ENCODE measurements around the gene IL31. TPM values are rescaled to one million over a fixed set of nuclear protein-coding genes. Genes with fewer than 3 reads are reported as not detected.
"Not testable (repeated sequence)": the region's sequence is repeated elsewhere in the genome, so short reads cannot be mapped to it uniquely, and the experiment has no call there.

IL31 gene
- total and polyA plus RNA-seq, 8 donors, result not detected

DNA sequence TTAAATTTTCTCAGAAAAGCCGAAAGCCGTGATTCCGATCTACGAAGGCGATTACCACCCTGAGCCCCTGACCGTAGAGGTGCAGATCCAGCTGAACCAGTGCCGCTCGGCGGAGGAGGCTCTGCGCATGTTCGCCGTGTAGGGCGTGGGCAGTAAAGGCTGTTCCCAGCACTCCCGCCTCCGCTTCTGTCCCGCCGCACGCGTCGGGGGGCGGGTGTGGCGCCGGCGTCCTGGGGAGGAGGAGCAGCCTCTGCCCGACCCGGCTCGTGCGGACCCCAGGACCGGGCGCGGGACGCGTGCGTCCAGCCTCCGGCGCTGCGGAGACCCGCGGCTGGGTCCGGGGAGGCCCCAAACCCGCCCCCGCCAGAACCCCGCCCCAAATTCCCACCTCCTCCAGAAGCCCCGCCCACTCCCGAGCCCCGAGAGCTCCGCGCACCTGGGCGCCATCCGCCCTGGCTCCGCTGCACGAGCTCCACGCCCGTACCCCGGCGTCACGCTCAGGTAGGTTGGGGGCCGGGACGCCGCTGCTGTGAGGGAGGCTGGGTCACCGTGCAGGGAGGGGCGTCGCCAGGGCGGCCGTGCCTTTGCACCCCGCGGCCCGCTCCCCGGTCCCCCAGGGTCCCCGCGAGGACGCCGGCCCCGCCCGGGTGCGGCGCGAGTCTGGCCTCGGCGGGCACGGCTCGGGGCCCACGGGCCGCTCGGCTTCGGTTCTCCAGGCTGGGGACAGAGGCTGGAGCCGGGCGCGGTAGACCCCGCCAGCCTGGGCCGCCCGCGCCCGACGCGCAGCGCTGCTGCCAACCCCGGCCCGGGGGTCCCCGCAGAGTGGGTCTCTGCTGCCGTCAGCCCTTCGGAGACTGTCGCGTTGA, 29.5 kb upstream of the IL31 start, which contains the start of gene B3GNT4:
Gene B3GNT4, plus strand, starts transcription at position 409 of the 866 bp plus-strand sequence. CDS start 910 bp downstream, outside the sequence.
- TF ChIP-seq, protein P1, sequence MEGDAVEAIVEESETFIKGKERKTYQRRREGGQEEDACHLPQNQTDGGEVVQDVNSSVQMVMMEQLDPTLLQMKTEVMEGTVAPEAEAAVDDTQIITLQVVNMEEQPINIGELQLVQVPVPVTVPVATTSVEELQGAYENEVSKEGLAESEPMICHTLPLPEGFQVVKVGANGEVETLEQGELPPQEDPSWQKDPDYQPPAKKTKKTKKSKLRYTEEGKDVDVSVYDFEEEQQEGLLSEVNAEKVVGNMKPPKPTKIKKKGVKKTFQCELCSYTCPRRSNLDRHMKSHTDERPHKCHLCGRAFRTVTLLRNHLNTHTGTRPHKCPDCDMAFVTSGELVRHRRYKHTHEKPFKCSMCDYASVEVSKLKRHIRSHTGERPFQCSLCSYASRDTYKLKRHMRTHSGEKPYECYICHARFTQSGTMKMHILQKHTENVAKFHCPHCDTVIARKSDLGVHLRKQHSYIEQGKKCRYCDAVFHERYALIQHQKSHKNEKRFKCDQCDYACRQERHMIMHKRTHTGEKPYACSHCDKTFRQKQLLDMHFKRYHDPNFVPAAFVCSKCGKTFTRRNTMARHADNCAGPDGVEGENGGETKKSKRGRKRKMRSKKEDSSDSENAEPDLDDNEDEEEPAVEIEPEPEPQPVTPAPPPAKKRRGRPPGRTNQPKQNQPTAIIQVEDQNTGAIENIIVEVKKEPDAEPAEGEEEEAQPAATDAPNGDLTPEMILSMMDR (IDR thresholded peaks at IDR 0.05), result no peak
- H3K4me1 ChIP-seq, result peaks cover 0 to 7% (median 5%) of the 10 kb centered on the region in 3 donors
- no peak for FAIRE-seq
- DNase-seq, result peak; percentile 61 to 88 (median 71)
- H3K4me3 ChIP-seq, result peak within 1 kb of the TSS; percentile 28 to 70 (median 44)
- H3K27me3 ChIP-seq, result no peaks in the 10 kb centered on the region
- no peak within 1 kb of the TSS for H3K27ac ChIP-seq
- WGBS, 2 donors, result 0 to 1% methylated on average over 60 to 104 of the region's 104 CpGs
- intact Hi-C loops (cut with DNase I), result loop anchor here in 1 of 3 donors (5.0 kb wide), 1 partner anchor 146 kb away; no protein-coding TSS in a partner anchor
- no peaks in the 10 kb centered on the region for H3K9me3 ChIP-seq
- peaks cover 0 to 16% (median 11%) of the 10 kb centered on the region in 3 donors for H3K36me3 ChIP-seq
- ATAC-seq, result peak; percentile 79 to 90 (median 86)

DNA sequence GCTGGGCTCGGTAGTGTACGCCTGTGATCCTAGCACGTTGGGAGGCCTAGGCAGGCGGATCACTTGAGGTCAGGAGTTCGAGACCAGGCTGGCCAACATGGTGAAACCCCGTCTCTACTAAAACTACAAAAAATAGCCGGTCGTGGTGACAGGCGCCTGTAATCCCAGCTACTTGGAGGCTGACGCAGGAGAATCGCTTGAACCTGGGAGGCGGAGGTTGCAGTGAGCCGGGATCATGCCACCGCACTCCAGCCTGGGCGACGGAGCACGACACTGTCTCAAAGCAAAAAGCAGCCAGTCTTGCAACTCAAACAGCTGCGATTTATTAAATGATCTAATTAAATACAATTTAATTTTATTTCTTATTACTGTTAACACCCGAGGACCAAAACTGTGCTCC, 28.8 kb upstream of the IL31 start:
- H3K9me3 ChIP-seq, H3K27me3 ChIP-seq, FAIRE-seq, H3K4me1 ChIP-seq, H3K27ac ChIP-seq, DNase-seq, H3K36me3 ChIP-seq, ATAC-seq: not testable (repeated sequence)
- H3K4me3 ChIP-seq, result peak overlapping the region; percentile 28 to 70 (median 44)
- intact Hi-C loops (cut with DNase I), result loop anchor here in 1 of 3 donors (5.0 kb wide), 1 partner anchor 146 kb away; no protein-coding TSS in a partner anchor
- 53 to 54% methylated on average over 19 of the region's 19 CpGs for WGBS, 2 donors

DNA sequence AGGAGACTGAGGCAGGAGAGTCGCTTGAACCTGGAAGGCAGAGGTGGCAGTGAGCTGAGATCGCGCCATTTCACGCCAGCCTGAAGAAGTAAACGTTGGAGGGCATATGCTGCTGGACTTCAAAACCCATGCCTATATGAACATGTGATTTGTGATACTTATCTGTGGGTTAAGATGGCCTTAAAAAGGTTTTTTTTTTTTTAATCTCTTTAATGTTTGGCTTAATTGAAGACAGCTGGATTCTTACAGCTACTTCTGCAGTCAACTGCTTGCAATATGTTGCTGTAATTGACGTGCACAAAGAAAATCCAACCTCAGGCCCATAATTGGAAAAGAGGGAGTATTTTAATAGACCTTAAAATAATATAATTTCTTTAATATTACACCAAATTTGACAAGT, 28.0 kb upstream of the IL31 start:
- DNase-seq (no peak), ATAC-seq (no peak), FAIRE-seq (no peak)
- H3K27ac ChIP-seq, result no peak overlapping the region
- H3K27me3 ChIP-seq, result no peaks in the 10 kb centered on the region
- 93 to 95% methylated on average over 6 of the region's 6 CpGs for WGBS, 2 donors
- peaks cover 0 to 1% (median 1%) of the 10 kb centered on the region in 3 donors for H3K36me3 ChIP-seq
- no peaks in the 10 kb centered on the region for H3K9me3 ChIP-seq
- intact Hi-C loops (cut with DNase I), result loop anchor here in 1 of 3 donors (5.0 kb wide), 1 partner anchor 145 kb away; no protein-coding TSS in a partner anchor
- TF ChIP-seq, protein P1 (IDR thresholded peaks at IDR 0.05), result no peak
- no peak overlapping the region for H3K4me3 ChIP-seq
- H3K4me1 ChIP-seq, result peaks cover 0 to 7% (median 5%) of the 10 kb centered on the region in 3 donors

DNA sequence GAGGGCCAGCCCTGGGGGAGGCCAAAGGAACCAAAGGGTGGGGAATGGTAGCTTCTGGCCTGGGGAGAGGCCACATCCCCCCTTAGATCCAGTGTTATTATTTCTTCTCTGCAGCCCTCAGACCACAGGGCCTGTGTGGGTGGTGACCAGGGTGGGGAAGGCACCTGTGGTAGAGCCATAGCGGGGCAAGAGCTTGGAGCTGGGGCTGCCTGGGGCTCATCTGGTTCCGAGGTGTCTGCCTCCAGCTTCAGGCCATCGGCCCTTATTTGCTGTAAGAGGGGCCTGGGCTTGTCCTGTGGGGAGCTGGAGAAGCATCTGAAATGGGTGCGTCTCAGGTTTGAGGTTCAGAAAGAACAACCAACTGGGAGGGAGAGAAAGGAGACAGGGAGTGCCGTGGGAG, 27.4 kb upstream of the IL31 start:
- ATAC-seq (no peak), FAIRE-seq (no peak), DNase-seq (peak in 1 of 6 donors; percentile 46)
- no peaks in the 10 kb centered on the region for H3K36me3 ChIP-seq
- no peak overlapping the region for H3K27ac ChIP-seq
- WGBS, 2 donors, result 86 to 89% methylated on average over 5 of the region's 5 CpGs
- H3K4me1 ChIP-seq, result peaks cover 0 to 7% (median 5%) of the 10 kb centered on the region in 3 donors
- TF ChIP-seq, protein P1 (IDR thresholded peaks at IDR 0.05), result no peak
- H3K4me3 ChIP-seq, result no peak overlapping the region
- intact Hi-C loops (cut with DNase I), result loop anchor here in 1 of 3 donors (5.0 kb wide), 1 partner anchor 144 kb away; no protein-coding TSS in a partner anchor
- H3K27me3 ChIP-seq, result no peaks in the 10 kb centered on the region
- no peaks in the 10 kb centered on the region for H3K9me3 ChIP-seq

DNA sequence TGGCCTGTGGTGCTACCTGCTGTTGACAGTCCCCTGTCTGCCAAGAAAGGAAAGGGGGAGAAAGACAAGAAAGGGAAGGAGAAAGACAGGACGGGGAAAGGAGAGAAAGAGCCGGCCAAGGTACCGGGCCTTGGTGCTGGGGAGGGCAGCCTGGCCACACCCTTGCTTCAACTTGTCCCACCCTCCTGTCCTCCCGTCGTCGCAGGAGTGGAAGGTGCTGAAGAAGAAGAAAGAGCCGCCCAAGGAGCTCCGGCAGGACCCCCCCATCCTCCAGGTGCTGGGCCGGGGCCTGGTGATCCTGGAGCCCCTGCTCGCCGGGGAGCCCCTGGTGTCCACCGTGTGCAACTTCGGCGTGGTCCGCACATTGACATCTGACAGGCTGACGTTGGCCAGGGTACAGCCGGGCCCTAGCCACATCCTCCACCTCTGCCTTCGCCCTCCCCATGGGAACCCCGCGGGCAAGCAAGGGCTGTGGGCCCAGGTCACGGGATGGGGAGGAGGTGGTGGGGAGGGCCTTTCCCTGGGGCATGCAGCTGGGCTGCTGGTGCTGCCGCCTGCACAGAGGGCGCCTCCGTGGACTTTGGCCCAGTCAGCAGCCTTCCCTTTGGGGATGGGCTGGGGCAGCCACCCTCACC, 26.6 kb upstream of the IL31 start:
- H3K27me3 ChIP-seq, result no peaks in the 10 kb centered on the region
- H3K36me3 ChIP-seq, result no peaks in the 10 kb centered on the region
- intact Hi-C loops (cut with DNase I), result loop anchor here in 1 of 3 donors (5.0 kb wide), 1 partner anchor 143 kb away; no protein-coding TSS in a partner anchor
- WGBS, 2 donors, result 66 to 69% methylated on average over 22 to 24 of the region's 24 CpGs
- peaks cover 0 to 7% (median 5%) of the 10 kb centered on the region in 3 donors for H3K4me1 ChIP-seq
- H3K27ac ChIP-seq, result no peak overlapping the region
- TF ChIP-seq, protein P1 (IDR thresholded peaks at IDR 0.05), result no peak
- ATAC-seq (no peak), FAIRE-seq (no peak), DNase-seq (peak in 2 of 6 donors; percentile 55 to 57)
- H3K9me3 ChIP-seq, result no peaks in the 10 kb centered on the region
- no peak overlapping the region for H3K4me3 ChIP-seq

Data from pancreas (tissue), 10 donors.